ENCODE measurements around the gene SMG6. TPM values are rescaled to one million over a fixed set of nuclear protein-coding genes. Genes with fewer than 3 reads are reported as not detected.

The SMG6 gene
- total RNA-seq, 1 experiment from 2014 or later: 33.8 TPM

GRCh38 chr17:2067608-2068024 is 236.0 kb downstream of the SMG6 start:
- intact Hi-C loops (cut with micrococcal nuclease; ENCODE audit: unreplicated experiment): no loop called here
- Histone ChIP-seq H3K4me3 (ENCODE audit: low read depth, low read length) (no peak overlapping the region), H3K27me3 (replicated peaks; ENCODE audit: control insufficient read depth, insufficient read depth, low read length) (no peaks in the 10 kb centered on the region), H3K36me3 (ENCODE audit: control insufficient read depth, insufficient read depth, low read length) (peaks cover 3% of the 10 kb centered on the region), H3K4me1 (0 out of 2 replicates have a peak, but pooled peaks cover 6% of the 10 kb centered on the region), H3K9me3 (no peaks in the 10 kb centered on the region)
- no peak for DNase-seq
- Mint-ChIP-seq H3K27me3 (ENCODE audit: insufficient read depth, unreplicated experiment) (no peaks in the 10 kb centered on the region), H3K36me3 (ENCODE audit: insufficient read depth, unreplicated experiment) (peaks cover 23% of the 10 kb centered on the region), H3K27ac (ENCODE audit: unreplicated experiment) (no peak overlapping the region), H3K9me3 (ENCODE audit: unreplicated experiment) (no peaks in the 10 kb centered on the region), H3K4me3 (ENCODE audit: unreplicated experiment) (no peak overlapping the region), H3K4me1 (ENCODE audit: low read depth, unreplicated experiment) (peaks cover 8% of the 10 kb centered on the region)
- no peak for TF ChIP-seq CTCF (IDR thresholded peaks at IDR 0.05; ENCODE audit: insufficient read depth in 1 of 2, low read depth in 1 of 2, low read length in 1 of 2, severe bottlenecking in 1 of 2, unreplicated experiment in 1 of 2)
- ChIA-PET CTCF (interaction anchor here (1.1 to 1.4 kb wide), 3 partner anchors 8 to 177 kb away, joined by 3 to 6 read pairs (median 5); no protein-coding TSS in a partner anchor), POLR2A (no interaction called here)
- no TSS peak for BruUV-seq (replicated peaks)

GRCh38 chr17:2067048-2067561 is 236.5 kb downstream of the SMG6 start:
- Mint-ChIP-seq H3K27ac (ENCODE audit: unreplicated experiment) (no peak overlapping the region), H3K9me3 (ENCODE audit: unreplicated experiment) (no peaks in the 10 kb centered on the region), H3K4me3 (ENCODE audit: unreplicated experiment) (no peak overlapping the region), H3K4me1 (ENCODE audit: low read depth, unreplicated experiment) (peaks cover 8% of the 10 kb centered on the region), H3K27me3 (ENCODE audit: insufficient read depth, unreplicated experiment) (no peaks in the 10 kb centered on the region), H3K36me3 (ENCODE audit: insufficient read depth, unreplicated experiment) (peaks cover 23% of the 10 kb centered on the region)
- H3K27me3 ChIP-seq (replicated peaks; ENCODE audit: control insufficient read depth, insufficient read depth, low read length): no peaks in the 10 kb centered on the region
- H3K4me1 ChIP-seq: 0 out of 2 replicates have a peak, but pooled peaks cover 6% of the 10 kb centered on the region
- H3K4me3 ChIP-seq (ENCODE audit: low read depth, low read length): no peak overlapping the region
- H3K9me3 ChIP-seq: no peaks in the 10 kb centered on the region
- no peak for DNase-seq
- ChIA-PET POLR2A (no interaction called here), CTCF (interaction anchor here (0.7 to 1.3 kb wide), 3 partner anchors 9 to 178 kb away, joined by 3 to 5 read pairs (median 3); no protein-coding TSS in a partner anchor)
- no peak for TF ChIP-seq CTCF (IDR thresholded peaks at IDR 0.05; ENCODE audit: insufficient read depth in 1 of 2, low read depth in 1 of 2, low read length in 1 of 2, severe bottlenecking in 1 of 2, unreplicated experiment in 1 of 2)
- BruUV-seq (replicated peaks): no TSS peak
- peaks cover 3% of the 10 kb centered on the region for H3K36me3 ChIP-seq (ENCODE audit: control insufficient read depth, insufficient read depth, low read length)
- intact Hi-C loops (cut with micrococcal nuclease; ENCODE audit: unreplicated experiment): no loop called here

- Histone ChIP-seq H3K4me1 (0 out of 2 replicates have a peak, but pooled peaks cover 6% of the 10 kb centered on the region), H3K4me3 (ENCODE audit: low read depth, low read length) (no peak overlapping the region), H3K9me3 (no peaks in the 10 kb centered on the region), H3K27me3 (replicated peaks; ENCODE audit: control insufficient read depth, insufficient read depth, low read length) (no peaks in the 10 kb centered on the region), H3K36me3 (ENCODE audit: control insufficient read depth, insufficient read depth, low read length) (peaks cover 3% of the 10 kb centered on the region)
- ChIA-PET POLR2A (no interaction called here), CTCF (no interaction called here)
- H3K4me1 Mint-ChIP-seq (ENCODE audit: low read depth, unreplicated experiment): peaks cover 8% of the 10 kb centered on the region
- H3K9me3 Mint-ChIP-seq (ENCODE audit: unreplicated experiment): no peaks in the 10 kb centered on the region
- H3K4me3 Mint-ChIP-seq (ENCODE audit: unreplicated experiment): no peak overlapping the region
- H3K27me3 Mint-ChIP-seq (ENCODE audit: insufficient read depth, unreplicated experiment): no peaks in the 10 kb centered on the region
- BruUV-seq (replicated peaks): no TSS peak
- peak overlapping the region; percentile 60 for H3K27ac Mint-ChIP-seq (ENCODE audit: unreplicated experiment)
- intact Hi-C loops (cut with micrococcal nuclease; ENCODE audit: unreplicated experiment): no loop called here
- TF ChIP-seq CTCF (IDR thresholded peaks at IDR 0.05; ENCODE audit: insufficient read depth in 1 of 2, low read depth in 1 of 2, low read length in 1 of 2, severe bottlenecking in 1 of 2, unreplicated experiment in 1 of 2): no peak
- H3K36me3 Mint-ChIP-seq (ENCODE audit: insufficient read depth, unreplicated experiment): peaks cover 23% of the 10 kb centered on the region
- no peak for DNase-seq
Observed at GRCh38 chr17:2065949-2066400, 237.6 kb downstream of the SMG6 start.
